Omental fat pad (tissue), 4 donors: ENCODE results near the gene SCP2D1. TPM values are rescaled to one million over a fixed set of nuclear protein-coding genes. Genes with fewer than 3 reads are reported as not detected.

Source experiments
- ATAC-seq: fragments of 150-250 bp; one replicate; pipeline ENCODE4 v1.9.1; 2016; ENCODE audit warnings: mild to moderate bottlenecking, moderate library complexity; ENCODE audit not compliant: low FRiP score
- DNase-seq: peaks from one replicate; pipeline ENCODE4 v3.0.0-alpha.2; 2019; ENCODE audit warnings: low spot score
- CTCF ChIP-seq, 3 donors: fragments of 450-650 bp; IDR thresholded peaks; one replicate each; pipeline ENCODE4 v1.5.1; 2016 to 2017; ENCODE audit warnings: antibody characterized with exemption in 3 of 3, mild to moderate bottlenecking in 3 of 3, moderate library complexity in 2 of 3
- total RNA-seq, 4 donors: library from RNA; depleted of rRNA; stranded (reverse); fragments of >200 nt; gene quantifications; one replicate each; pipeline ENCODE4 v1.1.0, GENCODE V29; 2016

The SCP2D1 gene
- not detected for total RNA-seq

GRCh38 chr20:18813483-18813882 lies at the start of gene SCP2D1:
TSS of gene SCP2D1 (plus strand) at chr20:18813783. CDS start at chr20:18813816, 33 bp downstream.
- DNase-seq (no peak), ATAC-seq (no peak)

GRCh38 chr20:18767676-18768075 lies 45.9 kb upstream of the SCP2D1 start:
- no peak for DNase-seq

More at GRCh38 chr20:18813483-18813882, at the start of gene SCP2D1:
- no peak for TF ChIP-seq CTCF (IDR thresholded peaks at IDR 0.05)

GRCh38 chr20:18773566-18773965 lies 40.0 kb upstream of the SCP2D1 start:
- ATAC-seq = no peak
- no peak for DNase-seq
- no peak for TF ChIP-seq CTCF (IDR thresholded peaks at IDR 0.05)

More at GRCh38 chr20:18767676-18768075, 45.9 kb upstream of the SCP2D1 start:
- TF ChIP-seq CTCF (IDR thresholded peaks at IDR 0.05) = no peak
- no peak for ATAC-seq

- DNase-seq (no peak), ATAC-seq (no peak)
- TF ChIP-seq CTCF (IDR thresholded peaks at IDR 0.05) = no peak
Measured at GRCh38 chr20:18774207-18774606, 39.4 kb upstream of the SCP2D1 start.

- no peak for TF ChIP-seq CTCF (IDR thresholded peaks at IDR 0.05)
- DNase-seq (no peak), ATAC-seq (no peak)
Measured at GRCh38 chr20:18775633-18776032, 38.0 kb upstream of the SCP2D1 start.

GRCh38 chr20:18778690-18779392 lies 34.7 kb upstream of the SCP2D1 start:
- no peak for TF ChIP-seq CTCF (IDR thresholded peaks at IDR 0.05)
- no peak for DNase-seq
- no peak for ATAC-seq
